OCI-LY1 (cell line): ENCODE results near the gene RAPGEF5.

Source experiments
- H2AFZ ChIP-seq: fragments of 200-600 bp; sonication (generic), shearing (Covaris generic); 2 replicates; pipeline ENCODE4 v1.6.0; 2014; ENCODE audit warnings: antibody characterized with exemption, mild to moderate bottlenecking, low read length
- H3F3A ChIP-seq: fragments of 200-600 bp; sonication (generic), shearing (Covaris generic); 2 replicates; pipeline ENCODE4 v1.6.0; 2014; ENCODE audit warnings: mild to moderate bottlenecking, antibody characterized with exemption, low read length, moderate library complexity; ENCODE audit not compliant: insufficient read depth
- H3K27ac ChIP-seq: fragments of 200-600 bp; sonication (generic); 2 replicates; pipeline ENCODE4 v1.5.1; 2014; ENCODE audit warnings: low read length, mixed run types, mild to moderate bottlenecking, low read depth; ENCODE audit not compliant: poor library complexity, severe bottlenecking
- H3K27me3 ChIP-seq: fragments of 200-600 bp; sonication (generic); 2 replicates; pipeline ENCODE4 v1.6.0; 2014; ENCODE audit warnings: antibody characterized with exemption, mild to moderate bottlenecking, low read length, moderate library complexity; ENCODE audit not compliant: insufficient read depth
- H3K36me3 ChIP-seq: fragments of 200-600 bp; sonication (generic); 2 replicates; pipeline ENCODE4 v1.6.1; 2014; ENCODE audit warnings: mild to moderate bottlenecking, antibody characterized with exemption, low read length, moderate library complexity, mixed read lengths; ENCODE audit not compliant: insufficient read depth
- H3K4me1 ChIP-seq: fragments of 200-600 bp; sonication (generic); 2 replicates; pipeline ENCODE4 v1.5.1; 2014; ENCODE audit warnings: mild to moderate bottlenecking, low read length, moderate library complexity; ENCODE audit not compliant: insufficient read depth, severe bottlenecking
- H3K4me2 ChIP-seq: fragments of 200-600 bp; sonication (generic), shearing (Covaris generic); 2 replicates; pipeline ENCODE4 v1.6.1; 2014; ENCODE audit warnings: low read length
- H3K4me3 ChIP-seq: fragments of 200-600 bp; sonication (generic); 2 replicates; pipeline ENCODE4 v1.5.1; 2014; ENCODE audit warnings: low read length, low read depth, mild to moderate bottlenecking, mixed read lengths; ENCODE audit not compliant: poor library complexity, severe bottlenecking
- H3K79me2 ChIP-seq: fragments of 200-600 bp; shearing (Covaris generic); 2 replicates; pipeline ENCODE4 v1.6.1; 2016; ENCODE audit warnings: mixed run types, low read length, mixed read lengths; ENCODE audit not compliant: insufficient read depth
- H3K9ac ChIP-seq: fragments of 200-600 bp; sonication (generic), shearing (Covaris generic); 2 replicates; pipeline ENCODE4 v1.6.1; 2014; ENCODE audit warnings: mild to moderate bottlenecking, low read length, mixed read lengths
- H3K9me2 ChIP-seq: fragments of 200-600 bp; sonication (generic), shearing (Covaris generic); 2 replicates; pipeline ENCODE4 v1.6.1; 2014; ENCODE audit warnings: low read depth, mild to moderate bottlenecking, low read length, mixed read lengths
- H3K9me3 ChIP-seq: fragments of 200-600 bp; shearing (Covaris generic); 2 replicates; pipeline ENCODE4 v1.6.1; 2014; ENCODE audit warnings: low read length, mixed read lengths
- H4K20me1 ChIP-seq: fragments of 200-600 bp; sonication (generic), shearing (Covaris generic); 2 replicates; pipeline ENCODE4 v1.6.0; 2016; ENCODE audit warnings: mild to moderate bottlenecking, low read length; ENCODE audit not compliant: insufficient read depth
- EZH2 ChIP-seq: fragments of 200-600 bp; sonication (generic), shearing (Covaris generic); IDR thresholded peaks from 2 replicates; pipeline ENCODE4 v1.8.0; 2017; ENCODE audit warnings: borderline replicate concordance, mixed run types, mild to moderate bottlenecking, antibody characterized with exemption, low read length, moderate library complexity, mixed read lengths
- TF ChIP-seq, protein P1 (sequence below): fragments of 200-600 bp; sonication (generic), shearing (Covaris generic); IDR thresholded peaks from 2 replicates; pipeline ENCODE4 v1.5.1; 2017; ENCODE audit warnings: mild to moderate bottlenecking, antibody characterized with exemption, low read length, moderate library complexity, mixed read lengths

Gene RAPGEF5

DNA sequence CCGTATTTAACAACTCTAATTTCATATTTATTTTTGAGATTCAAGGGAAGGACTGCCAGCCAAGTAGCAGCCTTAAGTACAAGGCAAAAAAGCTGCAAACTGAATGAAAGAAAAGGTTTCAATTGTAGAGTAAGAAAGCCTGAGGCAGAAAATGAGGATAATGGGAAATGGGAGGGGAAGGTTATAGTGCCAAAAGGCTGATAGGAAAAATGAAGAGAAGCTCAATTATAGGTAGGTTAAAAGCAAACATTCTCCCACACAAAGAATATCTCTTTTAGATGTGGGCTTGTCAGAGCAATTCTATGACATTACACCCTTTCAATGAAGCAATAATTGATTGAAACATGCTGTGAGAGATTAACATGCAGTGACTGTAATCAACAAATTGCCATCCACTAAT is 175.3 kb downstream of the RAPGEF5 start:
- Histone ChIP-seq H3K9ac (no peak overlapping the region), H3K4me2 (no peak overlapping the region), H3K79me2 (no peaks in the 10 kb centered on the region), H3K4me3 (no peak overlapping the region), H3K9me3 (0 out of 2 replicates have a peak, but pooled peaks cover 5% of the 10 kb centered on the region), H3K4me1 (no peaks in the 10 kb centered on the region), H3K27ac (no peak overlapping the region), H2AFZ (no peak overlapping the region), H4K20me1 (no peaks in the 10 kb centered on the region), H3F3A (no peaks in the 10 kb centered on the region), H3K27me3 (no peaks in the 10 kb centered on the region), H3K9me2 (no peaks in the 10 kb centered on the region), H3K36me3 (peaks cover 37% of the 10 kb centered on the region)
- no peak for TF ChIP-seq EZH2
- TF ChIP-seq, protein P1, sequence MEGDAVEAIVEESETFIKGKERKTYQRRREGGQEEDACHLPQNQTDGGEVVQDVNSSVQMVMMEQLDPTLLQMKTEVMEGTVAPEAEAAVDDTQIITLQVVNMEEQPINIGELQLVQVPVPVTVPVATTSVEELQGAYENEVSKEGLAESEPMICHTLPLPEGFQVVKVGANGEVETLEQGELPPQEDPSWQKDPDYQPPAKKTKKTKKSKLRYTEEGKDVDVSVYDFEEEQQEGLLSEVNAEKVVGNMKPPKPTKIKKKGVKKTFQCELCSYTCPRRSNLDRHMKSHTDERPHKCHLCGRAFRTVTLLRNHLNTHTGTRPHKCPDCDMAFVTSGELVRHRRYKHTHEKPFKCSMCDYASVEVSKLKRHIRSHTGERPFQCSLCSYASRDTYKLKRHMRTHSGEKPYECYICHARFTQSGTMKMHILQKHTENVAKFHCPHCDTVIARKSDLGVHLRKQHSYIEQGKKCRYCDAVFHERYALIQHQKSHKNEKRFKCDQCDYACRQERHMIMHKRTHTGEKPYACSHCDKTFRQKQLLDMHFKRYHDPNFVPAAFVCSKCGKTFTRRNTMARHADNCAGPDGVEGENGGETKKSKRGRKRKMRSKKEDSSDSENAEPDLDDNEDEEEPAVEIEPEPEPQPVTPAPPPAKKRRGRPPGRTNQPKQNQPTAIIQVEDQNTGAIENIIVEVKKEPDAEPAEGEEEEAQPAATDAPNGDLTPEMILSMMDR: no peak

DNA sequence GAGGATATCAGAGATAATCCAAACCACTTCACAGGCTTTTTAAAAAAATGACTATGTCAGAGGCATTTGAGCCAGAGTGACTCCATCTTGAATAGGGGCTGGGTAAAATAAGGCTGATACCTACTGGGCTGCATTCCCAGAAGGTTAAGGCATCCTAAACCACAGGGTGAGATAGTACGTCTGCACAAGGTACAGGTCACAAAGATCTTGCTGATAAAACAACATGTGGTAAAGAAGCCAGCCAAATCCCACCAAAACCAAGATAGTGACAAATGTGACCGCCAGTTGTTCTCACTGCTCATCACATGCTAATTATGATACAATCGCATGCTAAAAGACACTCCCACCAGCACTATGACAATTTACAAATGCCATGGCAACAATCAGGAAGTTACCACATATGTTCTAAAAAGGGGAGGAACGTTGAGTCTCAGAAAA is 177.5 kb downstream of the RAPGEF5 start:
- Histone ChIP-seq H3K4me2 (no peak overlapping the region), H3K9ac (no peak overlapping the region), H3K36me3 (peaks cover 39% of the 10 kb centered on the region), H4K20me1 (no peaks in the 10 kb centered on the region), H3K27me3 (no peaks in the 10 kb centered on the region), H3K4me3 (no peak overlapping the region), H3F3A (no peaks in the 10 kb centered on the region), H3K9me2 (no peaks in the 10 kb centered on the region), H3K27ac (no peak overlapping the region), H3K9me3 (0 out of 2 replicates have a peak, but pooled peaks cover 5% of the 10 kb centered on the region), H2AFZ (no peak overlapping the region), H3K4me1 (peaks cover 4% of the 10 kb centered on the region), H3K79me2 (no peaks in the 10 kb centered on the region)
- TF ChIP-seq EZH2: no peak
- TF ChIP-seq, protein P1: no peak

DNA sequence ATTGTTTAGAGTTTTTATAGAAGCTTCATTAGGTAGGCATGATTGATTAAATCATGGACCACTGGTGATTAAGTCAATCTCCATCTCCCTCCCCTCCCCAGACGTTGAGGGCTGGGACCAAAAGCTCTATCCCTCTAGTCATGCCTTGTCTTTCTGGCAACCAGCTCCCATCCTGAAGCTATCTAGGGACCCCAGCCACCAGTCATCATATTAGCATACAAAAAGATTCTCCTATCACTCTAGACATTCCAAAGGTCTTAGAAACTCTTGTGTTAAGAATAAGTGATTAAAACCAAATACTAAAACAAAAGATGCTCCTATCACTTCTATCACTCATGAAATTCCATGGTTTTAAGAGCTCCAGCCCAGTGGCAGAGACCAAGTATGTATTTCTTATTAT is 178.2 kb downstream of the RAPGEF5 start:
- H3K9me3 ChIP-seq: 0 out of 2 replicates have a peak, but pooled peaks cover 5% of the 10 kb centered on the region
- H4K20me1 ChIP-seq: no peaks in the 10 kb centered on the region
- H3K9me2 ChIP-seq: no peaks in the 10 kb centered on the region
- no peak overlapping the region for H3K4me3 ChIP-seq
- H3K9ac ChIP-seq: no peak overlapping the region
- no peak overlapping the region for H2AFZ ChIP-seq
- H3K27me3 ChIP-seq: no peaks in the 10 kb centered on the region
- no peaks in the 10 kb centered on the region for H3K79me2 ChIP-seq
- H3K27ac ChIP-seq: no peak overlapping the region
- peaks cover 5% of the 10 kb centered on the region for H3K4me1 ChIP-seq
- no peak for TF ChIP-seq EZH2
- TF ChIP-seq, protein P1: no peak
- peaks cover 39% of the 10 kb centered on the region for H3K36me3 ChIP-seq
- H3K4me2 ChIP-seq: no peak overlapping the region
- H3F3A ChIP-seq: no peaks in the 10 kb centered on the region
